ENCODE measurements around the gene CREBRF. TPM values are rescaled to one million over a fixed set of nuclear protein-coding genes. Genes with fewer than 3 reads are reported as not detected.

Gene CREBRF
- total and polyA plus RNA-seq, 9 of the 15 experiments (the other 6 are each of a cell fraction or from before 2014, with no cell fraction given) = 1.1 to 4.9 (median 2.9) TPM

GRCh38 chr5:173188280-173188679, 132.1 kb downstream of the CREBRF start:
- WGBS (ENCODE audit: insufficient coverage, low coverage, missing lambda C conversion rate) = 0% methylated on average over 2 of the region's 2 CpGs
- TF ChIP-seq, protein P1, sequence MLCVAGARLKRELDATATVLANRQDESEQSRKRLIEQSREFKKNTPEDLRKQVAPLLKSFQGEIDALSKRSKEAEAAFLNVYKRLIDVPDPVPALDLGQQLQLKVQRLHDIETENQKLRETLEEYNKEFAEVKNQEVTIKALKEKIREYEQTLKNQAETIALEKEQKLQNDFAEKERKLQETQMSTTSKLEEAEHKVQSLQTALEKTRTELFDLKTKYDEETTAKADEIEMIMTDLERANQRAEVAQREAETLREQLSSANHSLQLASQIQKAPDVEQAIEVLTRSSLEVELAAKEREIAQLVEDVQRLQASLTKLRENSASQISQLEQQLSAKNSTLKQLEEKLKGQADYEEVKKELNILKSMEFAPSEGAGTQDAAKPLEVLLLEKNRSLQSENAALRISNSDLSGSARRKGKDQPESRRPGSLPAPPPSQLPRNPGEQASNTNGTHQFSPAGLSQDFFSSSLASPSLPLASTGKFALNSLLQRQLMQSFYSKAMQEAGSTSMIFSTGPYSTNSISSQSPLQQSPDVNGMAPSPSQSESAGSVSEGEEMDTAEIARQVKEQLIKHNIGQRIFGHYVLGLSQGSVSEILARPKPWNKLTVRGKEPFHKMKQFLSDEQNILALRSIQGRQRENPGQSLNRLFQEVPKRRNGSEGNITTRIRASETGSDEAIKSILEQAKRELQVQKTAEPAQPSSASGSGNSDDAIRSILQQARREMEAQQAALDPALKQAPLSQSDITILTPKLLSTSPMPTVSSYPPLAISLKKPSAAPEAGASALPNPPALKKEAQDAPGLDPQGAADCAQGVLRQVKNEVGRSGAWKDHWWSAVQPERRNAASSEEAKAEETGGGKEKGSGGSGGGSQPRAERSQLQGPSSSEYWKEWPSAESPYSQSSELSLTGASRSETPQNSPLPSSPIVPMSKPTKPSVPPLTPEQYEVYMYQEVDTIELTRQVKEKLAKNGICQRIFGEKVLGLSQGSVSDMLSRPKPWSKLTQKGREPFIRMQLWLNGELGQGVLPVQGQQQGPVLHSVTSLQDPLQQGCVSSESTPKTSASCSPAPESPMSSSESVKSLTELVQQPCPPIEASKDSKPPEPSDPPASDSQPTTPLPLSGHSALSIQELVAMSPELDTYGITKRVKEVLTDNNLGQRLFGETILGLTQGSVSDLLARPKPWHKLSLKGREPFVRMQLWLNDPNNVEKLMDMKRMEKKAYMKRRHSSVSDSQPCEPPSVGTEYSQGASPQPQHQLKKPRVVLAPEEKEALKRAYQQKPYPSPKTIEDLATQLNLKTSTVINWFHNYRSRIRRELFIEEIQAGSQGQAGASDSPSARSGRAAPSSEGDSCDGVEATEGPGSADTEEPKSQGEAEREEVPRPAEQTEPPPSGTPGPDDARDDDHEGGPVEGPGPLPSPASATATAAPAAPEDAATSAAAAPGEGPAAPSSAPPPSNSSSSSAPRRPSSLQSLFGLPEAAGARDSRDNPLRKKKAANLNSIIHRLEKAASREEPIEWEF (CRISPR knock-in tag; IDR thresholded peaks at IDR 0.05) = peak; percentile 89
- TF ChIP-seq TSC22D4 (tag; IDR thresholded peaks at IDR 0.05) (no peak), CBX5 (IDR thresholded peaks at IDR 0.05; ENCODE audit: borderline replicate concordance, low read depth) (no peak), TAF9B (IDR thresholded peaks at IDR 0.05; ENCODE audit: partially characterized antibody) (no peak), HCFC1 (IDR thresholded peaks at IDR 0.05; ENCODE audit: low read depth, low read length) (no peak), PBX2 (CRISPR knock-in tag; IDR thresholded peaks at IDR 0.05; ENCODE audit: low read depth) (no peak), PBX2 (tag; conservative IDR thresholded peaks at IDR 0.05; ENCODE audit: low read depth) (0 out of 2 replicates have a peak, but pooled peaks have one; percentile 15)
- Histone ChIP-seq H3K9me3 (replicated peaks; ENCODE audit: control insufficient read depth, insufficient read depth, low read depth, low read length) (no peaks in the 10 kb centered on the region), H3K9me1 (ENCODE audit: control insufficient read depth, insufficient read depth, low read length) (no peaks in the 10 kb centered on the region), H3K4me3 (no peak overlapping the region), H3K79me2 (ENCODE audit: control insufficient read depth, insufficient read depth, low read length) (no peaks in the 10 kb centered on the region), H3K27me3 (ENCODE audit: control insufficient read depth in 2 of 2, insufficient read depth in 2 of 2, low read length in 2 of 2) (peaks cover 9 to 46% of the 10 kb centered on the region in 2 experiments), H3K9ac (ENCODE audit: insufficient read depth in 1 of 2, low read depth in 2 of 2, low read length in 2 of 2) (no peak overlapping the region), H3K36me3 (ENCODE audit: control insufficient read depth, insufficient read depth, low read length) (no peaks in the 10 kb centered on the region), H3K4me2 (ENCODE audit: insufficient read depth, low read length) (no peak overlapping the region), H3K27ac (ENCODE audit: extremely low read depth, low read depth, low read length) (no peak overlapping the region), H2AFZ (ENCODE audit: low read depth, low read length) (no peak overlapping the region), H3K4me1 (replicated peaks in 1 of 2; ENCODE audit: control insufficient read depth in 2 of 2, insufficient read depth in 2 of 2, low read length in 2 of 2) (no peaks in the 10 kb centered on the region), H4K20me1 (replicated peaks; ENCODE audit: control insufficient read depth, insufficient read depth, low read length) (peaks cover 4% of the 10 kb centered on the region; the same call in 1 of the 2 replicates)
- FAIRE-seq (no peak), ATAC-seq (no peak), DNase-seq (ENCODE audit: extremely low read depth in 1 of 4, low spot score in 3 of 4) (no peak)
- no TSS peak for BruUV-seq (replicated peaks)
- intact Hi-C loops (cut with micrococcal nuclease) = no loop called here
- in situ Hi-C loops (cut with MboI) = no loop called here
- POLR2A ChIA-PET = no interaction called here
- CTCF ChIA-PET (ENCODE audit: low intra/inter-chr PET ratio) = no interaction called here
